ENCODE data around the gene LIF.

DNA sequence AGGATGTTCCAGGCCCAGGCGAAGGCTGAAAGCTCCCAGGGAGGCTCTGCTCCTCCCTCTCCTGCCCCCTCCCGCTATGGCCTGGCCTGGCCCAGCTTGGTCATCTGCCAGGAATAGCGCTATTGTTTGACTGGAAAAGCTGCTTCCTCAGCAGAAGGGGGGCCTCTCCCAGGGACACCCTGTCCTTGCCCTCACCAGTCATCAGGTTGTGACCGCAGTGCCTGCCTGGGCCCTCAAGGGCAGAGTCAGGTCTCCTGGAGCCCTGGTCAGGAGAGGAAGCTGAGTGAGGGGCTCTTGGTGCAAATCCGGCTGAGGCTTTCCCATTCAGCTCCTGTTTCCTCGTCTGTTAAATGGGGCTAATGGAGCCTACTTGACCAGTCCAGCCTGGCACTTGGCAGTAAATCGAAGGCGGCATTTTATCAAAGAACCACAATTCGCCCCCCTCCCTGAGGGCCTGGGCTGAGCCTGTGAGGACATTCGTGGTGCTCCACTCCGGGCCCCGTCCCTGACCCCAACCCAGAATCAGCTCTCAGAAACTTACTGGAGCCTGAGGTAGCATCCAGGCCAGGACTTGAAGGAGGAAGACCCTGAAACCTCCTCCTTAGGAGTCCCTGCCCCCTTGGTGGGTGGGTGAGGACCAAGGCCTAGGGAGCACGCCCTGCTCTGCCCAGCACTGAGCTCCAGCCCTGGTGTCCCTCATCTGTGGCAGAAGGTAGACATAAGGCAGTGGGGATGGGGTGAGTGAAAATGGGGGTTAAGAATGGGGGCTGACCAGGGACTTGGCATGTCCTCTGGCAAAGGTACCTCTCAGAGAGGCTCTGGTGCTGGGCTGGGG is 44.7 kb upstream of the LIF start:
- TF ChIP-seq EZH2 (IDR thresholded peaks at IDR 0.05; ENCODE audit: borderline replicate concordance), result no peak
- TF ChIP-seq, protein P1, sequence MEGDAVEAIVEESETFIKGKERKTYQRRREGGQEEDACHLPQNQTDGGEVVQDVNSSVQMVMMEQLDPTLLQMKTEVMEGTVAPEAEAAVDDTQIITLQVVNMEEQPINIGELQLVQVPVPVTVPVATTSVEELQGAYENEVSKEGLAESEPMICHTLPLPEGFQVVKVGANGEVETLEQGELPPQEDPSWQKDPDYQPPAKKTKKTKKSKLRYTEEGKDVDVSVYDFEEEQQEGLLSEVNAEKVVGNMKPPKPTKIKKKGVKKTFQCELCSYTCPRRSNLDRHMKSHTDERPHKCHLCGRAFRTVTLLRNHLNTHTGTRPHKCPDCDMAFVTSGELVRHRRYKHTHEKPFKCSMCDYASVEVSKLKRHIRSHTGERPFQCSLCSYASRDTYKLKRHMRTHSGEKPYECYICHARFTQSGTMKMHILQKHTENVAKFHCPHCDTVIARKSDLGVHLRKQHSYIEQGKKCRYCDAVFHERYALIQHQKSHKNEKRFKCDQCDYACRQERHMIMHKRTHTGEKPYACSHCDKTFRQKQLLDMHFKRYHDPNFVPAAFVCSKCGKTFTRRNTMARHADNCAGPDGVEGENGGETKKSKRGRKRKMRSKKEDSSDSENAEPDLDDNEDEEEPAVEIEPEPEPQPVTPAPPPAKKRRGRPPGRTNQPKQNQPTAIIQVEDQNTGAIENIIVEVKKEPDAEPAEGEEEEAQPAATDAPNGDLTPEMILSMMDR (IDR thresholded peaks at IDR 0.05; ENCODE audit: poor library complexity), result no peak
